GM19035 (cell line): ENCODE data around the gene SLC16A4.
A peak's percentile ranks its signal among the peaks of the same experiment; 100 is the strongest.

Experiments
- ATAC-seq: cut with Tn5 transposase; IDR thresholded peaks from one replicate; pipeline ENCODE4 v1.9.1; 2021; ENCODE audit not compliant: unreplicated experiment

The SLC16A4 gene

GRCh38 chr1:110361856-110362255, 29.0 kb downstream of the SLC16A4 start:
- ATAC-seq: no peak

GRCh38 chr1:110360431-110360830, 30.4 kb downstream of the SLC16A4 start:
- no peak for ATAC-seq

GRCh38 chr1:110356379-110356778, 34.4 kb downstream of the SLC16A4 start:
- no peak for ATAC-seq

- ATAC-seq: no peak
Observed at GRCh38 chr1:110355321-110355720, 35.5 kb downstream of the SLC16A4 start.

- no peak for ATAC-seq
Observed at GRCh38 chr1:110350360-110350759, 40.5 kb downstream of the SLC16A4 start.

- ATAC-seq: no peak
Observed at GRCh38 chr1:110348771-110349170, 42.1 kb downstream of the SLC16A4 start.

GRCh38 chr1:110348050-110348449, 42.8 kb downstream of the SLC16A4 start:
- no peak for ATAC-seq

- ATAC-seq: no peak
Observed at GRCh38 chr1:110347182-110347893, 43.5 kb downstream of the SLC16A4 start.

- ATAC-seq: no peak
Observed at GRCh38 chr1:110346690-110347089, 44.1 kb downstream of the SLC16A4 start.

- ATAC-seq: no peak
Observed at GRCh38 chr1:110345480-110345879, 45.3 kb downstream of the SLC16A4 start.

- ATAC-seq: no peak
Observed at GRCh38 chr1:110344152-110344551, 46.7 kb downstream of the SLC16A4 start.

GRCh38 chr1:110343249-110343648, 47.6 kb downstream of the SLC16A4 start:
- no peak for ATAC-seq

GRCh38 chr1:110341872-110342331, 48.9 kb downstream of the SLC16A4 start:
- no peak for ATAC-seq

- no peak for ATAC-seq
Observed at GRCh38 chr1:110341146-110341871, 49.5 kb downstream of the SLC16A4 start.

GRCh38 chr1:110340207-110340468, 50.7 kb downstream of the SLC16A4 start:
- ATAC-seq: no peak

- peak; percentile 0 for ATAC-seq
Observed at GRCh38 chr1:110339407-110340206, 51.2 kb downstream of the SLC16A4 start.

GRCh38 chr1:110338886-110339406, 51.9 kb downstream of the SLC16A4 start, which contains the start of gene RBM15:
RBM15 (plus strand) TSS chr1:110339377; CDS start chr1:110339406, 29 bp downstream.
- peak; percentile 68 for ATAC-seq

- peak; percentile 66 for ATAC-seq
Observed at GRCh38 chr1:110338309-110338885, 52.4 kb downstream of the SLC16A4 start.

- no peak for ATAC-seq
Observed at GRCh38 chr1:110337704-110338308, 53.0 kb downstream of the SLC16A4 start.

GRCh38 chr1:110336300-110337039, 54.4 kb downstream of the SLC16A4 start:
- ATAC-seq: no peak
